A549 treated with CORT108297 at 1 μM for 4 hours (cell line): ENCODE data around the gene PTPRCAP. TPM values are rescaled to one million over a fixed set of nuclear protein-coding genes. Genes with fewer than 3 reads are reported as not detected.

ENCODE experiments used
- total RNA-seq: library from RNA; stranded (reverse); fragments of 200-300 nt; extraction: Qiagen RNA extraction; gene quantifications from 5 replicates; pipeline ENCODE4 v1.2.3, GENCODE V29; 2022

The PTPRCAP gene, protein sequence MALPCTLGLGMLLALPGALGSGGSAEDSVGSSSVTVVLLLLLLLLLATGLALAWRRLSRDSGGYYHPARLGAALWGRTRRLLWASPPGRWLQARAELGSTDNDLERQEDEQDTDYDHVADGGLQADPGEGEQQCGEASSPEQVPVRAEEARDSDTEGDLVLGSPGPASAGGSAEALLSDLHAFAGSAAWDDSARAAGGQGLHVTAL
- 0.24 to 0.42 TPM (median 0.32 TPM) in 5 replicates for total RNA-seq

DNA sequence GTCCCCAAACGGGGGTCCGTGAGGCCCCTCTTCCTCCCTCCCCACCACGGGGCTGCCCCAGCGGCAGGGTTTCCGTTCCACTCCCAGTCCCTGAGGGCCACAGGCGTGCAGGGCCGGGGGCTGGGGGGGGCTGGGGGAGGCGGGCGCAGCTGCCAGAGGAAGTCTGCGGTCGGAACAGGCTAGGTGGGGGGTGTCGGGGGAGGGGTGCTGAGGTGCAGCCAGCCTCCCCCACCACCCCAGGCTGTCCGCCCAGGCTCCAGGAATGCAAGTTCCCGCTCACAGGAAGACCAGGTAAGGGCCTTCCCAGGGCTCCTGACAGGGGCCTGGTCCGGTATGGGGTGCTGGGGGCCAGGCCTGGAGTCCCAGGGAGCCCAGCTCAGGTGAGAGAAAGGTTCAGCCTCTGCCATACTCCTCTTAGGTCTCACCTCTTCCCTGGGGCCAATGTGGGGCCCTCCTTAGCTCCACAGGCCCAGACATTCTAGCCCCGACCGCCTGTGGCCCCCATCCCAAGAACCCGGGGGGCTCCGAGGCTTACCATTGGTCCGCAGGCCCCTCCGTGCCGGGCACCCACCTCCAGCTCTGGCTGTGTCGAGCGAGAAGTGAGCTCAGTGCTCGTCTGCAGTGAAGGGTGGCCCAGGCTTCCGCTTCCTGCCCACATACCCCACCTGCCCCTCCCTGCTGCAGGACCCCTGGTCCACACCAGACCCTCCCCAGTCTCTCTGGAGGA is at the start of gene PTPRCAP:
Gene PTPRCAP (minus strand): TSS at position 601 of the 727 bp plus-strand sequence. CDS start 63 bp downstream, at position 538.

DNA sequence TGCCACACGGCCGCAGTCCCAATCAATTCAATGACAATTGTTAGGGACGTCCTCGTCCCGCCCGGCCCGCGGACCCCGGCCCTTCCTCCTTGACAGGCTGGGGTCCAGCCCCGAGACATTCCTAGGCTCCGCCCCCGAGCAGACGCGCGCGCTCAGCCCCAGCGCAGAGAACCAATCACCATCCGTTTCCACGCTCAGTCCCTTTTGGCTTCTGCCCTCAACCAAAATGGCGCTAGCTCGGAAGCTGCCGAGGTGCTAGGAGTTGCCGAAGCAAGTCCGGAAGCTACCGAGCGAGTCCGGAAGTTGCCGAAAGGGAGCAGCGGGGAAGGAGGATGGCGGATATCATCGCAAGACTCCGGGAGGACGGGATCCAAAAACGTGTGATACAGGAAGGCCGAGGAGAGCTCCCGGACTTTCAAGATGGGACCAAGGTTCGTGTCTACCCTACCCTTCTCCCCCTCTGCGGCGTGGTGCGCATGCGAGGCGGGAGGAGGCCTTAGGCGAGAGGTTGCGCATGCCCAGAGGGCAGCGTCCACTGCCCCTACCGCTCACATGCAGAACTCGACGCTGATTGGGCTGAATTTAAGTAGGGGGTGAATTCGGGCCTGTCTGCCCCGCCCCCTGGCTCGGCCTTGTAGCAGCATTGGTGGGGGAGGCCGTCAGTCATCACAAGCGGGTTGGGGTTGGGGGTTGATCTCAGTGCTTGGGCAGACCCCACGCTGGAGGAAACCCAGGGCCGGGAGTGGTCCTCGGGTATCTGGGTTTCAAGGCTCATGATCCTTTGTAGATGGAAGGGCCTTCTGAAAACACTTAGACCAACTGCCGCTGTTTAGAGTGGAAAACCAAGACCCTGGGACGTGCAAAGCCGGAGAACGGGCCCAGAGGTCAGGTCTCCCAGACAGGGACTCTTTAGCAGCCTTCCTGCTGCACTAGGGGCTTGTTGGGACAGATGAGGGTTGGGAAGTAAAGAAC is 45.6 kb upstream of the PTPRCAP start, which contains the start of gene AIP:
Gene AIP (plus strand): TSS at position 200 of the 972 bp plus-strand sequence. CDS start 133 bp downstream, at position 333.

DNA sequence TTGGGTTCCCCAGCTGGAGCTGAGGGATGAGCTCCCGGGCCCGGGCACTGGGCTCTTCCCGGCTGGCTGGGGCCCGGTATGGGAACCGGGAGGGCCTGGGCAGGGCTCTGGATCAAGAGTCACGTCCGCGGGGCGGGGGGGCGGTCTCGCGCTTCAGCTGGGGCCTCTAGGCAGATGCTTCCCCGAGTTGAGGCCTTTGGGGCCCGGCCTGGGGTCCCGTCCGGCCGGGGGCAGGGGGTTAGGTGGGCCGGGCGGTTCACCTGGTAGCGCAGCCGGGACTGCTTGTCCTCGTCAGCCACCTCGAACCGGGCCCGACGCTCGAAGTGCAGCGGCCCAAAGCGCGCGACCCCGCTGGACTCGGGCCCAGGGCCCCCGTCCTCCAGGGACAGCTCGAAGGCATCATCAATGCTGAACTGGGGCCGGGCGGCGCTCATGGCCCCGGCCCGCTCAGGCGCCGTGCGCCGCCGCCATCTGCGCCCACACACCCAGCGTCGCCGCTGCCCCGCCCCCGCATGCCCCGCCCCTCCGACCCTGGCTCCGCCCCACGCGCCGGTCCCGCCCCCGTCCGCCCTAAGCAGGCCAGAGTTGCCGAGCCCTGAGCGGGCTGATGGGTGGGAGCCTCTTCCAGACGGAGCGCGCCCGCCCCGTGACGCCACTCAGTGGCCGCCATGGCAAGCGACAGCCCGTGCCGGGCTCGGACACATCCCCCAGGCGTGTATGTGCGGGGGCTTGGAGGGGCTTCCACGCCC is 31.5 kb upstream of the PTPRCAP start, which contains the start of gene TMEM134:
Gene TMEM134 (minus strand): TSS at position 493 of the 749 bp plus-strand sequence. CDS start 59 bp downstream, at position 434.

DNA sequence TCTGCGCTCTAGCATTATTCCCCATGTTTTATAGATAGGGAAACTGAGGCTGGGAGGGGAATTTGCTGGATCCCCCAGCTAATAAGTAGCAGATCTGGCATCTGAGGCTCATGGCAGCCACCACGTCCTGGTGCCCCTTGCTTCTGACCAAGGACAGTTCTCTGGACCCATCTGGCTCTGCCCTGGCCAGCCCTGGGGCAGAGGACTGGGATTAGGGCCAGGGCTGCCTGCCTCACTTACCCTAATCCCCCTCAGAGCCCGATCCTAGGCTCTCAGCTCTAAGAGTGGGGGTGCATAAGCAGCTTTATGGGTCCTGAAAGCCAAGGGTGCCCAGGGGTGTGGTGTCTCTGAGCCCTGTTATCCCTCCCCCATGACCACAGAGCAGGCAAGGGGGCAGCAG is 17.6 kb upstream of the PTPRCAP start, which contains the start of gene CABP4:
Gene CABP4 (plus strand): TSS at position 301 of the 400 bp plus-strand sequence. CDS start 70 bp downstream, at position 371.

DNA sequence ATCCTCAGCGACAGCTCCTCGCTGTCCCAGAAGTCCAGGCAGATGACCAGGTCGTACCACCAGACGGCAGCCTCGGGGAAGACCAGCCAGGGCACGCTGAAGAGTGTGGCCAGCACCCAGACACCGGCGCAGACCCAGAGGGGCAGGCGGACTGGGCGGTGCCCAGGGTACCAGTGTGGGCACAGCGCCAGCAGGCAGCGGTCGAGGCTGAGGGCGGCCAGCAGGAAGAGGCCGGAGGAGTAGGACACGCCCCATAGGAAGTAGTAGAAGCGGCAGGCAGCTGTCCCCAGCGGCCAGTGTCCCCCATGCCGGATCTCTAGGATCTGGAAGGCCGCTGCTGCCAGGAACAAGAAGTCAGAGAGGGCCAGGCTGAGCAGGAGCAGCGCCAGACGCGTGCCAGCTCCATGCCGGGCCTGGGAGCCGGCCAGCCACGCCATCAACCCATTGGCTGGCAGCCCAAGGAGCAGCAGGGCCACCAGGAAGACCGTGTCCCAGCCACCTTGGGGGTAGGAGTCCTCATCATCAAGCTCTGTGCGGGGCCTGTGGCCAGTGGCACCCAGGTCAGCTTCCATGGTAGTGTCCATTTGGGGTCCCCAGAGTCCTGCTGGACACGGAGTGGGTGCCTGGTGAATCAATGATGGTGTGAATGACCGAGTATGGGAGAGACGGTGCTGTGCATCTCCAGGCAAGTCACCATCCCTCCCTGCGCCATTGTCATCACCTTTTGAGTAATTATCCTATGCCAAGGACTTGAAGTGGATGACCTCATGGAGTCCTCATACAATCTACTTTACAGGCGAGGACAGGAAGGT is 14.9 kb upstream of the PTPRCAP start, which contains the start of gene GPR152:
Gene GPR152 (minus strand): TSS at position 589 of the 812 bp plus-strand sequence. CDS start 5 bp downstream, at position 584.

DNA sequence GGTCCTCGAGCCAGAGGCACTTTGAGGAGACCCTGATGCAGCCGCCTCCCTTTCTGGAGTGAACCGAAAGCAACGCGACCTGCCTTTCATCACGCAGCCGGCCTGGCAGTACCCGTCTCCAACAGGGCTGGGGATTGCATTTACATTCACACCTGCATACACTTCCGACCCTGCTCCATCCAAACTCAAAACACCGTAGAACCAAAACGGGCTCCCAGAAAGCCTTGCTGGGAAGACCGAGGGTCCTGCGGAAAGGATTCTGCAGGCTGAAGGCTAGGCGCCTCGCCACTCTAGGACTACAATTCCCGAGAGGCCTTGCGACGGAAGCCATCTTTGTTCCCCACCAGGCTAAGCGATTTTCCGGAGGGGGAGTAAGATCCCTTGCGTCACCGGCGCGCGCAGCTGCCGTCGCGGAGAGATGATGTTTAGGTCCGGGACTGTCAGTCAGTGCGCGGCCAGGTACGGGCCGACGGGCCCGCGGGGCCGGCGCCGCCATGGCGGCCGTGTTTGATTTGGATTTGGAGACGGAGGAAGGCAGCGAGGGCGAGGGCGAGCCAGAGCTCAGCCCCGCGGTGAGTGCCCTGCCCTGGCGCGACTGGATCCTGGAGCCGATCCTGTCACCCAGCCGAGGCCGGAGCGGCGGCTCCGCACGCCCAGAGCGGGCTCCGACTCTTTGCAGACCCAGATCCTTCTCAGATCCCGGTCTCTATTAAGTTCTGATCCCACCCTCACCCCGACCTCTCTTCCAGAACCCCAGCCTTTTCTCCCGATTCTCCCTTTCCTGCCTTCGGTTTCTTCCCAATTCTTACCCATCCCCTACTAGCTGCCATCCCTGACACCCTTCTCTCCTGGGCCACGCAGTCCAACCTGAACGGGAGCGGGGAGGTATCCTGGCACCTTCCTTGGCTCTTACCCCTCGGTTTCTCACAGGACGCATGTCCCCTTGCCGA is 9.2 kb downstream of the PTPRCAP start, which contains the start of gene RPS6KB2:
Gene RPS6KB2 (plus strand): TSS at position 443 of the 950 bp plus-strand sequence. CDS start 52 bp downstream, at position 495.

DNA sequence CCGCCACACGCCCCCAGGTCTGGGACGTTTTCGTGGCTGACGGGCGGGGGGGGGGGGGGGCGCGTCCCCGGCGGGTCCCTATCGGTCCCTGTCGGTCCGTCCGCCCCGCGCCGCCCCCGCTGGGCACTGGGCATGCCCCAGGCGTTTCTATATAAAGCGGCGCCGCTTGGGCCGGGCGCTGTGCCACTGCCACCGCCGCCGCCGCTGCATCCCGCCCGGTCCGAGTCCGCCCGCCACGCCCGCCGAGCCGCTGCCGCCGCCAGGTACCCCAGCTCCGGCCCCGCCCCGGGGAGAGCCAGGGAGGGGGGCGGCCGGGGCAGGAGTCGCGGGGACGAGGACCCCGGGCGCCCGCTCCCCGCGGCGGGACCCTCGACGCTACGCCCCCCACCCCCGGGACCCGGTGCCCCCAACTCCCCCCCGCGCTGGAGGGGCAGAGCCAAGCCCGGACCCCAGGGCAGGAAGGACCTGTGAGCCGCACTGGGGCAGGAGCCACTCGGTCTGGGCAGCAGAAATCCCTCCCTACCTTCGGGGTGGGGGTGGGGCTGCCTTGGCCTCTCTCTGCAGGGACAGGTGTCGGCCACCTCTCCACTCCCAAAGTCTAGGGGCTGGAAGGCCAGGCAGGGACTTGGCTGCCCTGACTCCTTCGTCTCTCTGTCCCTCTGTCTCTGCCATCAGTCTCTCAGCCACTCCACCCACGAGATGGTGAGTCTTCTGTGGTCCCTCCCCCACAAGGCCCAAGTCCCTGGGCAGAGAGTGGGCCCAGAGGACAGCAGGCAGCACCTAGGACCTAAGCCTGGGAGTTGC is 21.8 kb downstream of the PTPRCAP start, which contains the start of gene CARNS1:
Gene CARNS1 (plus strand): TSS at position 178 of the 804 bp plus-strand sequence. CDS start 522 bp downstream, at position 700.

DNA sequence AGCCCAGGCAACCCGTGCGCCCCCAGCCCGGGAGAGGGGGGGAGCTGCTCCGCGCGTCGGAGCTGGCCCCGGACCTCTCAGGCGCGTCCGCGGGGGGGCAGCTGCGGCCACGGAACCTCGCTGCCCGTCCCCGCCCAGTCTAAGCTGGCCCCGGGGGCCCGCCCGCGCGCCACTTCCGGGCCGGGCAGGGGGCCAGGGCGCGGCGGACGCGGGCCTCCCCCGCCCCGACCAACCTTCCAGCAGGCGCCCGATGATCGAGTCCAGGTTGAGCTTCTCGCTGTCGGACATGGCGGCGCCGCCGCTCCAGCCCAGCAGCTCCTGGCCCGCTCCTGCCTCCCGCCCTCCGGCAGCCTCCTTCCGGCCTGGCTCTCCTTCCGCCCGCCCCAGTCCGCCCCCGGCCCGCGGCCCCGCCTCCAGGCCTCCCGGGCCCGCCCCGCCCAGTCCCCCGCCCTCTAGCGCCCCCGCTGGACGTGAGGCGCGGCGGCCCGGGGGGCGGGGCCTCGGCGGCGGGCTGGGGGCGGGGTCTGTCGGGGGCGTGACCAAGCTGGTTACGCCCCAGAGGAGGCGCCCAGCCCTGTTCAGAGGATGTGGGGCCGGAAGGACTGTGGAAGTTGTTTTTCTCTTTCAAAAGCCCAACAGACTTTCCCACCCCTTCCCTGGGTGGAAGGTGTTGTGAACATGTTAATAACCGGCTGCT is 35.8 kb downstream of the PTPRCAP start, which contains the start of gene PPP1CA:
Gene PPP1CA (minus strand): TSS at position 364 of the 697 bp plus-strand sequence. CDS start 76 bp downstream, at position 288.

DNA sequence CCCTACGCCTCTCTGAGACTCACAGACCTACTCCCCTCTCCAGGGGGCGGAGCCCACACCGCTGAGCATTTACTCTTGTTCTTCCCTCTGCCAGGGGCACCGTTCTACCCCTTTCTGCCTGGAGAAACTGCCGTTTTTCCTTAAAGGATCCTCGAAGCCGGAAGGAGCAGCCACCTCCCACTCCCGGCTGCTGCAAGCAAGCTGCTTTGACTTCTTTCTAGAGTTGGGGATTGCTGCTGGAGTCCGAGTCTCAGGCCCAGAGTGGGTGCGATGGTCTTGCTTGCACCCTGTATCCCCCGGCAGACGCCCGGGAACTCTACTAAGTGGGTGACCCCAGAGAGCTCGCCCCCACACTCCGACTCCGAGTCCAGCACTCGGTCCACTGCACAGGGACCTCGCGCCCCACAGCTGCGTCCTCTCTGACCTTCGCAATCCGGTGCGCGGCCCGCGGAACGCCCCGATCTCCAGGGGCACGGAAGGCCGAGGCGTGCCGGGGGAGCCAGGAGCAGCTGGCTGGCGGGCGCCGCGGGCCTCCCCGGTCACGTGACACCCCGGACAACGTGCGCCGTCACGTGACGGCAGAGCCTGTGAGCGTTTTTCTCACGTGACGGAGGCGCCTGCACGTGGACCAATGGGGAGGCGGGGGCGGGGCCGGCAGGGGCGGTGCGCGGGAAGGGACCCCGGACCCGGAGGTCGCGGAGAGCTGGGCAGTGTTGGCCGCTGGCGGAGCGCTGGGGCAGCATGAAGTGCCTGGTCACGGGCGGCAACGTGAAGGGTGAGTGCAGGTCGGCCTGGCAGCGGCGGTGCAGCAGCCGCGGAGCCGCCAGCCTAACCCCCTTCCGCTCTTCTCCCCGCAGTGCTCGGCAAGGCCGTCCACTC is 45.9 kb downstream of the PTPRCAP start, which contains the start of gene RAD9A:
Gene RAD9A (plus strand): TSS at position 683 of the 879 bp plus-strand sequence. CDS start 59 bp downstream, at position 742.

Other genes starting within 250 kb of the PTPRCAP start
- 27.9 to 44.6 TPM (median 42.9 TPM) in 5 replicates for gene GRK2, start 171.2 kb downstream of the PTPRCAP start, total RNA-seq
- gene ANKRD13D, start 148.4 kb downstream of the PTPRCAP start, total RNA-seq, result 21.4 to 32.0 TPM (median 26.8 TPM) in 5 replicates
- gene SSH3, start 134.2 kb downstream of the PTPRCAP start, total RNA-seq, result 17.1 to 29.0 TPM (median 27.3 TPM) in 5 replicates
- gene POLD4, start 84.1 kb downstream of the PTPRCAP start, total RNA-seq, result 196 to 263 TPM (median 258 TPM) in 5 replicates
- gene CLCF1, start 64.1 kb downstream of the PTPRCAP start, total RNA-seq, result 39.1 to 53.1 TPM (median 45.3 TPM) in 5 replicates
- gene RAD9A, start 45.7 kb downstream of the PTPRCAP start, total RNA-seq, result 22.1 to 40.0 TPM (median 36.1 TPM) in 5 replicates
- gene PPP1CA, start 35.8 kb downstream of the PTPRCAP start, total RNA-seq, result 269 to 296 TPM (median 294 TPM) in 5 replicates
- gene TBC1D10C, start 33.6 kb downstream of the PTPRCAP start, total RNA-seq, result 0.10 to 0.12 TPM (median 0.10 TPM) in 4 of 5 replicates, not detected in the other
- gene CARNS1, start 22.0 kb downstream of the PTPRCAP start, total RNA-seq, result 0.09 to 0.29 TPM (median 0.21 TPM) in 5 replicates
- gene RPS6KB2, start 9.2 kb downstream of the PTPRCAP start, total RNA-seq, result 42.9 to 52.1 TPM (median 51.2 TPM) in 5 replicates
- 57.1 to 64.4 TPM (median 61.3 TPM) in 5 replicates for gene CORO1B, start 5.8 kb upstream of the PTPRCAP start, total RNA-seq
- 0.07 TPM in 1 of 5 replicates, not detected in the others for gene GPR152, start 15.0 kb upstream of the PTPRCAP start, total RNA-seq
- 0.03 TPM in 1 of 5 replicates, not detected in the others for gene CABP4, start 17.7 kb upstream of the PTPRCAP start, total RNA-seq
- 43.5 to 66.7 TPM (median 63.8 TPM) in 5 replicates for gene TMEM134, start 31.6 kb upstream of the PTPRCAP start, total RNA-seq
- gene AIP, start 45.3 kb upstream of the PTPRCAP start, total RNA-seq, result 44.3 to 53.1 TPM (median 48.4 TPM) in 5 replicates
- 38.9 to 60.0 TPM (median 53.9 TPM) in 5 replicates for gene PITPNM1, start 67.7 kb upstream of the PTPRCAP start, total RNA-seq
- 67.0 to 97.8 TPM (median 95.2 TPM) in 5 replicates for gene CDK2AP2, start 70.5 kb upstream of the PTPRCAP start, total RNA-seq
- not detected in 5 replicates for gene CABP2, start 85.8 kb upstream of the PTPRCAP start, total RNA-seq
- 1,416 to 1,791 TPM (median 1,766 TPM) in 5 replicates for gene GSTP1, start 146.1 kb upstream of the PTPRCAP start, total RNA-seq
- gene NDUFV1, start 169.3 kb upstream of the PTPRCAP start, total RNA-seq, result 134 to 158 TPM (median 153 TPM) in 5 replicates
- 5.9 to 14.0 TPM (median 13.1 TPM) in 5 replicates for gene NUDT8, start 192.3 kb upstream of the PTPRCAP start, total RNA-seq
- gene TBX10, start 202.1 kb upstream of the PTPRCAP start, total RNA-seq, result not detected in 5 replicates
- gene ACY3, start 213.0 kb upstream of the PTPRCAP start, total RNA-seq, result 0.83 to 1.9 TPM (median 1.3 TPM) in 5 replicates
- gene ALDH3B2, start 236.9 kb upstream of the PTPRCAP start, total RNA-seq, result not detected in 5 replicates